C4-2B (cell line): ENCODE measurements around the gene DPP4.

Experiments used
- H3K27ac ChIP-seq: fragments of 450-650 bp; 2 replicates; pipeline ENCODE4 v1.5.1; 2017
- CTCF ChIP-seq: fragments of 450-650 bp; conservative IDR thresholded peaks from 2 replicates; pipeline ENCODE4 v1.5.1; 2017; ENCODE audit warnings: mild to moderate bottlenecking
- ZFX ChIP-seq: fragments of 450-650 bp; IDR thresholded peaks from 2 replicates; pipeline ENCODE4 v1.6.1; 2017

Gene DPP4

DNA sequence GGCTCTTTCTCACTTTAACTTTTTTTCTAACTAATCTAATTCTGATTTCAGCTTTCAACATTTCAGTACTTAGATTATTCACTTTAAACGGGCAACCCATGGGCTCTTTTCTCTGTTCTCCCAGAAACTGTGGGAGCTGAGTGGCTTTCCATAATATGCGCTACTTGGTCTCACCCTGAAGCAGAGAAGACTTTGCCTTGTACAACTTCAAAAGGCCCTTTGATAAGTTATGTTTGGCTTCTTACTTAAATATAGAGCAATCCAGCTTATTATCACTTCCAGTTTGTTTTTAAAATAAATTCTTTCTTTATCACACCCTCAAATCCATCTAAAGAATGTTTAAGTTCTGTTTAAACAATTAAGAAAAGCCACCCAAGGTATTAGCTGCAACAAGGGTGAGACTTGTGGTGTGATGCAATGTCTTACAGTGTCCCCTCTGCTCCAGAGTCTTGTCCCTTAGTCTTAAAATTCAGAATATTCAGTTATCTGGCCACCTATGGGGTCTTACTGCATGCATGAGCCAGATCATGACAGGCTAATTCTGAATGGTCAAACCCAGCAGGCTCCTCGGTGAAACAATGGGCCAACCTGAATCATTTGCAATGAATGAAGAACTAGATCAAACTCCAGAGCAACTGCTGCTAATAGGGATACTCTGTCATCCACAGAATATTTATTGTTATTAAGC lies 39.2 kb upstream of the DPP4 start:
- H3K27ac ChIP-seq, result no peak overlapping the region
- TF ChIP-seq CTCF (no peak), ZFX (no peak)

GRCh38 chr2:162111958-162112850 lies 38.2 kb upstream of the DPP4 start:
- TF ChIP-seq CTCF (no peak), ZFX (no peak)
- H3K27ac ChIP-seq, result no peak overlapping the region

GRCh38 chr2:162107361-162107901 lies 33.4 kb upstream of the DPP4 start:
- no peak overlapping the region for H3K27ac ChIP-seq
- TF ChIP-seq CTCF, result no peak
- no peak for TF ChIP-seq ZFX

GRCh38 chr2:162106746-162107145 lies 32.7 kb upstream of the DPP4 start:
- TF ChIP-seq CTCF, result no peak
- TF ChIP-seq ZFX, result no peak
- no peak overlapping the region for H3K27ac ChIP-seq

DNA sequence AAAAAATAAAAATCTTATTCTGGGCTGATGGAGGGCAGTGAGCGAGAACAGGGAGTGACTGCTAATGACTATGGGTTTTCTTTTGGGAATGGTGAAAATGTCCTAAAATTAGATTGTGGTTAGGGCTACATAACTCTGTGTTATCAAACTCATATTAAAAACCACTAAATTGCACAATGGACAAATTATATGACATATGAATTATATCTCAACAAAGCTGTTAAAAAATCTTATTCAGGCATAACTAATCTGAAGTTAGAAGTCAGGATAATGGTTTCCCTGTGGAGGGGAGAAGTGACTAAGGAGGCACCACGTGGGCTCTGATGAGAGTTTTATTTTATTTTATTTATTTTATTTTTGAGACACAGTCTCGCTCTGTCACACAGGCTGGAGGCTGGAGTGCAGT lies 32.1 kb upstream of the DPP4 start:
- TF ChIP-seq ZFX, result no peak
- no peak for TF ChIP-seq CTCF
- H3K27ac ChIP-seq, result no peak overlapping the region

DNA sequence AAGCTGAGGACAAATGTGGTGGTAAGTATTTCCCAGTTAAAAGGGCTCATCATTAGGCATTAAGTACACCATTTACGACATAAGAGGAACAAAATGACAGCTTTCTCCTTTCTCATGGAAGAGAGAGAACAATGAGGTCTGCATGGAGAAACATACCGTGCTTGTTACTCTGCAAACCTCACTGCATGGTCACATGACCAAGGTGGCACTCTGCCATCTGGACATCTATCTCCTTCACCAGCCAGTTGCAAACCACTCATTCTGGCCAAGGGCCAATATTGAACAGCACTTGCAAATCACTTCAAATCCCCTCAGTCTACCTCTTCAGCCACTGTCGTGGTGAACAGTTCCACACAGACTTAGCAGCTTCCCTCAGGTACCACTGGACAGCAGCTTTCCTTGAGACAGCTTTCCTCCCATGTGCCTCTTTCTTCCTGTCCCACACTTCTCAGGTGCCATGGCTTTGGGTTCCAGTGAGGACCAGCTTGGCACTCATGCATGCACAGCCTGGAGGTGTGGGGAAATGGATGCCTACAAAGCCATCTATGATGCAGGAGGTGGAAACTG lies 29.5 kb upstream of the DPP4 start:
- no peak overlapping the region for H3K27ac ChIP-seq
- TF ChIP-seq ZFX (no peak), CTCF (no peak)

GRCh38 chr2:162100579-162100978 lies 26.6 kb upstream of the DPP4 start:
- TF ChIP-seq CTCF, result no peak
- TF ChIP-seq ZFX, result no peak
- H3K27ac ChIP-seq, result no peak overlapping the region
